CD14-positive monocyte (primary cell): ENCODE measurements around the gene CD300E. TPM values are rescaled to one million over a fixed set of nuclear protein-coding genes. Genes with fewer than 3 reads are reported as not detected.

Source experiments
- DNase-seq, 3 donors: peaks; one replicate each; pipeline ENCODE4 v3.0.0-alpha.2; 2011 to 2022
- H2AFZ ChIP-seq: 2 replicates; pipeline ENCODE4 v1.6.0; 2012; ENCODE audit warnings: mild to moderate bottlenecking, low read depth, low read length, inconsistent platforms; ENCODE audit not compliant: insufficient read depth, poor library complexity, severe bottlenecking
- H3K27ac ChIP-seq, 2 donors: 1 replicate in 1 of 2; 2 replicates in 1 of 2; pipeline ENCODE4 v1.5.1; 2012 to 2013; ENCODE audit warnings: low read length in 2 of 2, control low read depth in 1 of 2, inconsistent platforms in 1 of 2, low read depth in 1 of 2, mild to moderate bottlenecking in 1 of 2
- H3K27me3 ChIP-seq, 2 donors: one replicate each; pipeline versions ENCODE4 v1.6.0 to v1.6.1; 2011 to 2013; ENCODE audit warnings: low read length in 2 of 2; ENCODE audit not compliant: control insufficient read depth in 2 of 2, insufficient read depth in 2 of 2
- H3K36me3 ChIP-seq, 2 donors: replicated peaks in 1 of 2; 1 replicate in 1 of 2; 2 replicates in 1 of 2; pipeline versions ENCODE4 v1.5.1 to v1.6.1; 2012 to 2013; ENCODE audit warnings: low read length in 2 of 2, control low read depth in 1 of 2, inconsistent platforms in 1 of 2, mild to moderate bottlenecking in 1 of 2; ENCODE audit not compliant: insufficient read depth in 2 of 2, control insufficient read depth in 1 of 2
- H3K4me1 ChIP-seq, 2 donors: 1 replicate in 1 of 2; 2 replicates in 1 of 2; pipeline versions ENCODE4 v1.5.1 to v1.6.1; 2012 to 2013; ENCODE audit warnings: low read length in 2 of 2, control low read depth in 1 of 2, inconsistent platforms in 1 of 2, mild to moderate bottlenecking in 1 of 2, moderate library complexity in 1 of 2; ENCODE audit not compliant: insufficient read depth in 2 of 2, control insufficient read depth in 1 of 2
- H3K4me2 ChIP-seq: replicated peaks from 2 replicates; pipeline ENCODE3; 2012; ENCODE audit warnings: low read length, moderate library complexity, mild to moderate bottlenecking; ENCODE audit not compliant: poor library complexity, severe bottlenecking; ENCODE audit errors: extremely low read depth
- H3K4me3 ChIP-seq, 3 experiments: fragments of 200-600 bp in 1 of 3; sonication (generic) in 1 of 3; replicated peaks in 1 of 3; 1 replicate in 2 of 3; 2 replicates in 1 of 3; pipeline ENCODE4 v1.5.1; 2011 to 2013; ENCODE audit warnings: low read length in 3 of 3, mild to moderate bottlenecking in 3 of 3, control low read depth in 2 of 3, low read depth in 2 of 3, inconsistent platforms in 1 of 3, moderate library complexity in 1 of 3
- H3K79me2 ChIP-seq: 2 replicates; pipeline ENCODE4 v1.6.0; 2012; ENCODE audit warnings: mild to moderate bottlenecking, control low read depth, inconsistent platforms, low read length, moderate library complexity; ENCODE audit not compliant: insufficient read depth
- H3K9ac ChIP-seq: 2 replicates; pipeline ENCODE4 v1.6.0; 2017; ENCODE audit warnings: low read length, mild to moderate bottlenecking; ENCODE audit not compliant: insufficient read depth, poor library complexity, severe bottlenecking
- H3K9me3 ChIP-seq, 2 donors: replicated peaks in 1 of 2; 1 replicate in 1 of 2; 2 replicates in 1 of 2; pipeline versions ENCODE4 v1.5.1 to v1.6.1; 2012 to 2013; ENCODE audit warnings: low read length in 2 of 2, control low read depth in 1 of 2; ENCODE audit not compliant: control insufficient read depth in 1 of 2, insufficient read depth in 1 of 2
- H4K20me1 ChIP-seq: 2 replicates; pipeline ENCODE4 v1.6.0; 2012; ENCODE audit warnings: mild to moderate bottlenecking, low read length, control low read depth, moderate library complexity; ENCODE audit not compliant: insufficient read depth
- H3K27ac Mint-ChIP-seq, 7 donors: one replicate each; pipeline ENCODE4 v1.8.0; 2020; ENCODE audit warnings: mild to moderate bottlenecking in 7 of 7, mixed read lengths in 7 of 7, moderate library complexity in 6 of 7, inconsistent platforms in 2 of 7
- H3K27me3 Mint-ChIP-seq, 3 donors: one replicate each; pipeline ENCODE4 v1.8.0; 2021 to 2022; ENCODE audit warnings: low read depth in 3 of 3, mild to moderate bottlenecking in 3 of 3, mixed read lengths in 3 of 3, moderate library complexity in 3 of 3, inconsistent platforms in 1 of 3
- H3K36me3 Mint-ChIP-seq, 2 donors: one replicate each; pipeline ENCODE4 v1.8.0; 2020; ENCODE audit warnings: mixed read lengths in 2 of 2, inconsistent platforms in 1 of 2, mild to moderate bottlenecking in 1 of 2
- H3K4me1 Mint-ChIP-seq: one replicate; pipeline ENCODE4 v1.8.0; 2020; ENCODE audit warnings: mild to moderate bottlenecking, mixed read lengths
- H3K4me3 Mint-ChIP-seq, 2 donors: one replicate each; pipeline ENCODE4 v1.8.0; 2020; ENCODE audit warnings: mild to moderate bottlenecking in 2 of 2, mixed read lengths in 2 of 2, moderate library complexity in 1 of 2
- H3K9me3 Mint-ChIP-seq, 7 donors: one replicate each; pipeline ENCODE4 v1.8.0; 2020 to 2022; ENCODE audit warnings: mixed read lengths in 7 of 7, mild to moderate bottlenecking in 6 of 7, moderate library complexity in 6 of 7, inconsistent platforms in 2 of 7
- WGBS: methylation state at CpG from one replicate; pipeline ENCODE4 v1.1.5; 2013; ENCODE audit warnings: missing lambda C conversion rate; ENCODE audit not compliant: insufficient coverage; 5-methylcytosine and 5-hydroxymethylcytosine counted together
- intact Hi-C, 2 donors: fragments of 100-400 bp; cut with micrococcal nuclease; formaldehyde crosslinking; loops; one replicate each; pipeline versions ENCODE4 v1.15.0 to v1.15.1; 2023
- polyA plus RNA-seq, 3 donors: library from polyadenylated mRNA; depleted of rRNA in 1 of 3; unstranded in 2 of 3; stranded (reverse) in 1 of 3; fragments of 300-500 nt in 2 of 3; fragments of >200 nt in 1 of 3; fragmentation: Illumina TruSeq in 2 of 3; gene quantifications; 1 replicate in 2 of 3; 2 replicates in 1 of 3; pipeline ENCODE4 v1.2.3, GENCODE V29; 2012 to 2021
- TF ChIP-seq, protein P1 (sequence below): fragments of 200-600 bp; IDR thresholded peaks from one replicate; pipeline ENCODE4 v1.8.0; 2022; ENCODE audit warnings: antibody characterized with exemption, mild to moderate bottlenecking

CD300E gene
- polyA plus RNA-seq, 3 donors = 65.0 to 228 (median 122) TPM

DNA sequence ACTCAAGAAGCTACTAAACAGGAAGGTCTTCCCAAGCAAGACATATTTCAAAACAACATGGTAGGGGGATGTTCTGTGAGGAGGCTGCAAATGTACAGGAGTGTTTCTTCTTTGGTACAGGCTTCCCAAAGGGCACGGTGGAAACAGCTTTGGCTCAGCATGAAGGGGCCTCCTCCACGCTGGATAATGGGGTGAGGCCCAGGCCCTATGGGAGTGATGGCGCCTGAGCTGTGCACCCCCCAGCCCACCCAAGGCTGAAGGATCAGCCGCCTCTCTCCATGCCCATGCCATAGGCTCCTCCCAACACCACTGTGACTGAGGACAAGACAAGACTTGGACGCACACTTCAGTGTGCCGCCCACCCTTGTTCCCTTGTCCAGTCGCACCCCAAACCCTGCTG, 6.8 kb downstream of the CD300E start:
- peak overlapping the region in 2 of 7 donors; percentile 45 to 76 for H3K27ac Mint-ChIP-seq
- 84% methylated on average over 6 of the region's 7 CpGs for WGBS

GRCh38 chr17:74612046-74612445, 11.5 kb downstream of the CD300E start:
- Histone ChIP-seq H3K36me3 (peaks cover 52 to 70% of the 10 kb centered on the region in 2 donors), H3K27ac (peak overlapping the region in 1 of 2 donors; percentile 81), H3K27me3 (no peaks in the 10 kb centered on the region), H3K4me3 (peak overlapping the region in 1 of 3 experiments; percentile 46), H3K9ac (no peak overlapping the region), H3K79me2 (peaks cover 12% of the 10 kb centered on the region), H3K4me2 (no peak overlapping the region), H3K4me1 (peaks cover 64 to 77% of the 10 kb centered on the region in 2 donors), H2AFZ (no peak overlapping the region), H3K9me3 (no peaks in the 10 kb centered on the region), H4K20me1 (peaks cover 71% of the 10 kb centered on the region)
- Mint-ChIP-seq H3K36me3 (peaks cover 13 to 52% of the 10 kb centered on the region in 2 donors), H3K27me3 (peaks cover 4 to 7% (median 6%) of the 10 kb centered on the region in 3 donors), H3K4me1 (peaks cover 67% of the 10 kb centered on the region), H3K27ac (peak overlapping the region in 6 of 7 donors; percentile 27 to 93 (median 86)), H3K9me3 (peaks cover 0 to 10% (median 3%) of the 10 kb centered on the region in 7 donors), H3K4me3 (peak overlapping the region in 1 of 2 donors; percentile 11)
- intact Hi-C loops = loop anchor here in 1 of 2 donors (5.0 kb wide), 1 partner anchor 35 kb away; no protein-coding TSS in a partner anchor
- no peak for DNase-seq
- TF ChIP-seq, protein P1, sequence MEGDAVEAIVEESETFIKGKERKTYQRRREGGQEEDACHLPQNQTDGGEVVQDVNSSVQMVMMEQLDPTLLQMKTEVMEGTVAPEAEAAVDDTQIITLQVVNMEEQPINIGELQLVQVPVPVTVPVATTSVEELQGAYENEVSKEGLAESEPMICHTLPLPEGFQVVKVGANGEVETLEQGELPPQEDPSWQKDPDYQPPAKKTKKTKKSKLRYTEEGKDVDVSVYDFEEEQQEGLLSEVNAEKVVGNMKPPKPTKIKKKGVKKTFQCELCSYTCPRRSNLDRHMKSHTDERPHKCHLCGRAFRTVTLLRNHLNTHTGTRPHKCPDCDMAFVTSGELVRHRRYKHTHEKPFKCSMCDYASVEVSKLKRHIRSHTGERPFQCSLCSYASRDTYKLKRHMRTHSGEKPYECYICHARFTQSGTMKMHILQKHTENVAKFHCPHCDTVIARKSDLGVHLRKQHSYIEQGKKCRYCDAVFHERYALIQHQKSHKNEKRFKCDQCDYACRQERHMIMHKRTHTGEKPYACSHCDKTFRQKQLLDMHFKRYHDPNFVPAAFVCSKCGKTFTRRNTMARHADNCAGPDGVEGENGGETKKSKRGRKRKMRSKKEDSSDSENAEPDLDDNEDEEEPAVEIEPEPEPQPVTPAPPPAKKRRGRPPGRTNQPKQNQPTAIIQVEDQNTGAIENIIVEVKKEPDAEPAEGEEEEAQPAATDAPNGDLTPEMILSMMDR = no peak
- 95% methylated on average over 2 of the region's 6 CpGs for WGBS

More for the DNA sequence above, 6.8 kb downstream of the CD300E start:
- Mint-ChIP-seq H3K4me1 (peaks cover 95% of the 10 kb centered on the region), H3K9me3 (peaks cover 0 to 11% (median 3%) of the 10 kb centered on the region in 7 donors), H3K36me3 (peaks cover 0 to 87% of the 10 kb centered on the region in 2 donors), H3K27me3 (peaks cover 6 to 17% (median 9%) of the 10 kb centered on the region in 3 donors), H3K4me3 (peak overlapping the region in 1 of 2 donors; percentile 100)
- intact Hi-C loops = no loop called here
- Histone ChIP-seq H3K27me3 (no peaks in the 10 kb centered on the region), H4K20me1 (peaks cover 90% of the 10 kb centered on the region), H3K27ac (no peak overlapping the region), H3K9me3 (no peaks in the 10 kb centered on the region), H3K4me3 (peak overlapping the region in 1 of 3 experiments; percentile 98), H3K79me2 (peaks cover 59% of the 10 kb centered on the region), H3K9ac (no peak overlapping the region), H2AFZ (no peak overlapping the region), H3K4me1 (peaks cover 99 to 100% of the 10 kb centered on the region in 2 donors), H3K4me2 (peak overlapping the region; percentile 96), H3K36me3 (peaks cover 67 to 83% of the 10 kb centered on the region in 2 donors)
- TF ChIP-seq, protein P1 = no peak
- no peak for DNase-seq
